ENCODE measurements around the gene CIPC.
A peak's percentile ranks its signal among the peaks of the same experiment; 100 is the strongest.

The CIPC gene
- 6.3 to 72.0 (median 49.4) reads per million in 18 experiments for total RNA-seq

- peak; percentile 100 for DNase-seq
Observed at GRCh38 chr14:77097700-77098528, at the start of gene CIPC. CIPC (plus strand) TSS chr14:77098258; CDS start chr14:77105709, 7,451 bp downstream.

GRCh38 chr14:77051116-77051515 is 46.9 kb upstream of the CIPC start:
- peak; percentile 84 to 95 for DNase-seq

GRCh38 chr14:77052281-77053044 is 45.6 kb upstream of the CIPC start:
- DNase-seq: no peak

DNA sequence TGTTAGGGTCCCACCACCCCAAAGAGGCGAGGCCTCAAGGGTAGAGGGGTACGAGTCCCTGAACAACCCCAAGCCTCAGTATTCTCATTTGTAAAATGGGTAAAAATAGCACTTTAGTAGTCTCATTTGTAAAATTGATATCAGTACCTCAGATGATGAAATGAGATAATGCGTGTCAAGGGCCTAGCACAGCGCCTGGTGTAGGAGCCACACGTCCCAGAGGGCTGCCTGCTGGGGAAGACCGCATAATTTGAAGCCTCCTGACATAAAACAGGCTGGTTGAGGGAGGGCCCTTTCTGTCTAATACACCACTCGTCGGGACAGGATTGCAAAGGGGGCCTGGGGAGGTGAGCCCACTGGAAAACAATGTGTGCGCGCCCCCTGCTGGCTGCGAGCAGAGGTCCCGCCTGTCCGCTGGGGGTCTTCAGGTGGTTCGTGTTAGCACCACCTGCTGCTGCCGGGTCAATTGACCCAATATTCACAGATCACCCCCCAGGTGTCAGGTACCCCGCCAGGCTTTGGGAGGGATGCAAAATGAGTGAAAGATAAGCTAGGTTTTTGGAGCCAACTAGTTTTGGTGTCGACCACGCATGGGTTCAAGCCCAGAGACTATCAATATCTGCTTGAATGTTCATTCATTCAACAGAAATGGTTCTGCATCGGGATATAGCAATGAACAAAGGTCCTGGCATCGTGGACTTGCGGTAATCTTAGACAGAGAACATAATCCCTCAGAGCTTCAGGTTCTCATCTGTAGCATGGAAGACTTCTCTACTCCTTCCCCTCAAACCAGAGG is 44.8 kb upstream of the CIPC start:
- DNase-seq: no peak

DNA sequence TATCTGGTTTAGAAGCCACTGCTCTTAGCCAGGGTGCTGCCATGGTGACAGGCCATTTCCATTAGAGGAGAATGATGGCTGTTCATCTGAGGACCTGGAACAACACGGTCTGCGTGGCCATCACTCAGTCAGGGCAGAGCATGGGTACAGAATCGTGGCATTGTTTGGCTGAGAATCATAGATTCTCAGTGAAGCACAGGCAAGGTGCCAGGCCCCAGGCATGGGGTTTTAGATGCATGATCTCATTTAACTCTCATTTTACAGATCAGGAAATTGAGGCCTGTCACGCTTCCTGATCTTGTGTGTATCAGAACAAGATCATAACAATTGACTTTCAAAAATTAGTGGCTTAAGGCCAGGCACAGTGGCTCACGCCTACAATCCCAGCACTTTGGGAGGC is 42.8 kb upstream of the CIPC start:
- DNase-seq: no peak

DNA sequence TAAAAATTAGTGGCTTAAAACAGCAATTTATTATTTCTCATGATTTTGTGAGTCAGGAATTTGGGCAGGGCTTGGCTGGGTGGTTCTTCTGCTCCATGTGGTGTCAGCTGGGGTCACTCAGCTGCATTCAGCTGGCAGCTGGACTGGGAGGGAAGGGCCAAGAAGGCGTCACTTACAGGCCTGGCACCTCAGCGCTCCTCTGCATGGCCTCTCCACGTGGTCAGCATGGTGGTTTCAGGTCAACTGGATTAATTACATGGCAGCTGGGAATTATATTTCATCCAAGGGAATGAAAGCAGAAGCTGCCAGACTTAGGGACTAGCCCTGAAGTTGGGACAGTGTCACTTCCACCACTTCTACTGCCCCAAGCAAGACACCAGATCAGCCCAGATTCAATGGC is 42.1 kb upstream of the CIPC start:
- DNase-seq: no peak

DNA sequence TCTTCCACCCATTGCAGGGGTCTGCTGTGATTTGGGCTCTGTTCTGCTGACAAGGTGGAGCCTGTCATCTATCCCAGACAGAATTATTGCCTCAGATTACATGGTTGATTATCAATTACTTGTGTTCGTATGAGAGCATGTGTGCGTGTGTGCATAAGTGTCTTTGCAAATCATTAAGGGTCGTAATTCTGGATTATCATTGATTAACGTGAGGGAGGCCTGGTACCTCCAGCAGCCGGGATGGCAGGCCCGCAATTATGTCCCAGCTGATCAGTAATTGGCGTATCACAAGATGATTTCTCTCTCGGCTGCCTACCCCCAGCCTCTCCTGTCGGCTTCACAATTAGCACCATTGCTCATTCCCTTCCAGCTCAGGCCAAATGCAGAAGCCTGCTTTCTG is 39.9 kb upstream of the CIPC start:
- DNase-seq: no peak

GRCh38 chr14:77058785-77059184 is 39.3 kb upstream of the CIPC start:
- DNase-seq: no peak

GRCh38 chr14:77059276-77059915 is 38.7 kb upstream of the CIPC start:
- peak; percentile 55 to 86 for DNase-seq

DNA sequence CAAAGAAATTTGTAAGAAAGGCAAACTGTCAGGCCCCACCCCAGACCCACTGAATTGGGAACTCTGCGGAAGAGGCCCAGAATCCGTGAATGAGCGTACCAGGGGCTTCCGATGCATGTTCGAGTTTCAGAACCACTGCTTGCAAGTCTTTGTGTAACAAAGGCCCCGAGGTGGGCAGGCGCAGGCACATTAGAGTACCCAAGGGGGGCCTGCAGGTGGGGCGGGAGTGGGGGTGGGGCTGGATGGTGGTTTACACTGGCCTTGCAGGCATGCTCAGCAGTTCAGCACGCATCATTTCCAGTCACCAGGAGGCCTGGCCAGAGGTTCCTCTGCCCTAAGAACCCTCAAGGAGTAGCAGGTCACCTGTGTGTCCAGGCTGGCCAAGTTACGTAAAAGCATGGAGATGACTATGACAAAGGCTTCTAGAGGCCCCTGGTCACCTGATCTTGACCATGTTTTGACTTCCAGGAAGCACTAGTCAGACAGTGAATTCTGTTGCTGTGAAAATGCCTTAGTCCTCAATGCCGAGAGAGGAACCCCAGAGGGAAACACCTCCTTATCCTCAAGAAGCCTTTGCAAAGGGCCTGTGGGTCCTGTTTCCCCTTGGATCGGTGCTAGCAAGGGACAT is 36.3 kb upstream of the CIPC start:
- peak; percentile 22 to 59 for DNase-seq

- DNase-seq: no peak
Observed at GRCh38 chr14:77062261-77062660, 35.8 kb upstream of the CIPC start.

DNA sequence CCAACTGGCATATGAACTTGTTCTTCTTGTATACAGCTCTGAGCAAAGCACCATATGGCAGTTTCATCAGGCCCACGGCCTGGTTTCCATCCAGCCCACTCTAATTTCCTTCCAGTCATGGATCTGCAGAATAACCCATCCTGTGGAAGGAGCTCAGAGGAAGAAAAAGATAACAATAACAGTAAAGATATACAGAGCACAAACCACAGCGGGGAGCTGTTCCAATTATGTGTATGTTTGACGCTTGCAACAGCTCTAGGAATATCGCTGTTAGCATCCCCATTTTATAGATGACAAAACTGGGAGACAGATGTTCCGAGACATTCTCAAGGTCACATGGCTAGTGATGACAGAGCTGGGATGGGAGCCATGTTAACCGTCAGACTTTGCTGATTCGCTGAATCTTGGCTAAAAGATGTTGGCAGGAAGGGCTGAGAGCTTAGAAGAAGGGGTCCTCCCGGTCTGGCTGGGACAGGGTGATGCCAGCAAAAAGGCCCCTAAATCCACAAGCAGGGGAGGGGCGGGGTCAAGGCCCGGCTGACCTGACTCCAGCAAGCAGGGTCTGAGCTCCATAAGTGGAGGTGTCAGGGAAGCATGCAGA is 34.4 kb upstream of the CIPC start:
- DNase-seq: peak in 1 of 2 donors; percentile 36

DNA sequence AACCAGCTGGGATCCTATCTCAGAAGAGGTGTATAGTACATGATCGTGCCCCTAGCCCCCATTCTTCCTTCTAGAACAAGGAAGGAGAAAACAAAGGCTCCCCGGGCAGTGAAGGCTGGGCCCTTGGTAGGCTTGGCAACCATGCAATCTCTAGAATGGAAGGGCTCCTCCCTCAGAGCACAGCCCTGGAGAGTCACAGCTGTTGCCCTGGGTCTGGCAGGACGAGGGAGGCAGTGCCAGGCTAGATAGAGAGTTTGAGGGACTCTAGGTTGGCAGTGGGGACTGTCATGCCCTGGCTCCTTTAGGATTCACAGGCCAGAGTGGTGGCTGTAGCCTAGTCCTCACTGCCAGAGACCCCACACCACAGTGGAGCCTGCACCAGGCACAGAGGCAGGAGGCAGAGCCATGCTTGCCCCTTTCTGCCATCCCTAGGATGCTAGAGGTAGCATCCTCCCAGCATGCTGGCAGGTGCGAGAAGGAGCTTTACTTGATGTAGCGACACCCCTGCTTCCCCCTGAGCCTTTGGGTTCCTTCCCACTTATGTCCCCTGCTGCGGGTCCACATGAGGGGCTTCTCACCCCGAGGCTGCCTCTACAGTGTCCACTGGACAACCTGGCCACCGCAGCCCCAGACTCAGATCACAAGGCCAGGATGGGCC is 33.4 kb upstream of the CIPC start:
- DNase-seq: no peak

DNA sequence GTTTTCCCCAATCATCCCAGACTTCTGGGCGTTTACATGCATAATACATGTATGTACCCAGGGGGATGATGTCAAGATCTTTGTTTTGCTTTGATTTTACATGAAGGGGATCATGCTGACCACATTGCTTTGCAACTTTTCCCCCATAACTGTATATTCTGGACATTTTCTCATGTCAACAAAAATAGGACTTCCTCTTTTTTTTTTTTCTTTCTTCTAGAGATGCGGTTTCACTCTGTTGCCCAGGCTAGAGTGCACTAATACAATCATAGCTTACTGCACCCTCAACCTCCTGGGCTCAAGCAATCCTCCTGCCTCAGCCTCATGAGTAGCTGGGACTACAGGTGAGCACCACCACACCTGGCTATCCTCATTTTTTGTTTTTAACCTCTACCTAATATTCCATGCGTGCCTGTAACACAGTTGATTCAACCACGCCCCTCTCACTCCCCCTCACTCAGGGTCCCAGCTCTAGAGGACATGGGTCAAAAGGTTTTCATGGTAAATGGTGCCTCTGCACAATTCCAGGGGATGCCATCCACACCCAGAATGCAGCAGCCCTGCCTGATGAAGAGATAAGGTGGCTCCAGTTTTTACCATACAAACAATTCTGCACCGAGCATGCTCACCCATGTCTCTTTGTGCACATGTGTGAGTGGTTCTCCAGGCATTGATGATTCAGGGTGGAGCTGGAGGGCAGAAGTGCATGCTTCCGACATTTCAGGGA is 32.0 kb upstream of the CIPC start:
- peak; percentile 31 to 41 for DNase-seq

DNA sequence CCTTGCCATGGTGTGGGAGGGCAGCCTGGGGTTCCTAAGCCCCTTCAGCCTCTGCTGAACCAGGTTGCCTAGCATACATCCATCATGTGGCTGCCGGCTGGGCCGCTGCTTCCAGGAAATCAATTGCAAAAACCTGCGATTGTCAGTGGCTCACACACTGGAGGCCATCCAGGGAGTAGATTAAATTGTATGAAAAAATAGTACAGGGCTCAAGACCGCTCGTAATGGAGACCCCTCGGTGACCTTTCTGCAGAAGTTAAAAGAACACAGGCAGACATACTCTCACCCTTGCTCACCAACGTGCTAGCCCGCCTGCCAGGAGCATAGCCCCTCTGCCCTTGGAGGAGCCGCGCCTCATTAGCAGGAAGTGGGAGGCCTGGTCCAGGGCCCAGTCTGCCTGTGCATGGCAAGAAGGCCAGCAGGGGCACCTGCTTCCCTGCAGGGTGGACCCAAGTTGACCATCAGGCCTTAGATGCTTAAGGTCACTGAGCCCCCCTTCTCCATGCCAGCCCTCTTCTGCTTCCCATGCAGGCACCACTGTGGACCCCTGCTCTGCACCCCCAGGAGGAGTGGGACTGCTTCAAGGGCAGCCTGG is 31.4 kb upstream of the CIPC start:
- DNase-seq: no peak

DNA sequence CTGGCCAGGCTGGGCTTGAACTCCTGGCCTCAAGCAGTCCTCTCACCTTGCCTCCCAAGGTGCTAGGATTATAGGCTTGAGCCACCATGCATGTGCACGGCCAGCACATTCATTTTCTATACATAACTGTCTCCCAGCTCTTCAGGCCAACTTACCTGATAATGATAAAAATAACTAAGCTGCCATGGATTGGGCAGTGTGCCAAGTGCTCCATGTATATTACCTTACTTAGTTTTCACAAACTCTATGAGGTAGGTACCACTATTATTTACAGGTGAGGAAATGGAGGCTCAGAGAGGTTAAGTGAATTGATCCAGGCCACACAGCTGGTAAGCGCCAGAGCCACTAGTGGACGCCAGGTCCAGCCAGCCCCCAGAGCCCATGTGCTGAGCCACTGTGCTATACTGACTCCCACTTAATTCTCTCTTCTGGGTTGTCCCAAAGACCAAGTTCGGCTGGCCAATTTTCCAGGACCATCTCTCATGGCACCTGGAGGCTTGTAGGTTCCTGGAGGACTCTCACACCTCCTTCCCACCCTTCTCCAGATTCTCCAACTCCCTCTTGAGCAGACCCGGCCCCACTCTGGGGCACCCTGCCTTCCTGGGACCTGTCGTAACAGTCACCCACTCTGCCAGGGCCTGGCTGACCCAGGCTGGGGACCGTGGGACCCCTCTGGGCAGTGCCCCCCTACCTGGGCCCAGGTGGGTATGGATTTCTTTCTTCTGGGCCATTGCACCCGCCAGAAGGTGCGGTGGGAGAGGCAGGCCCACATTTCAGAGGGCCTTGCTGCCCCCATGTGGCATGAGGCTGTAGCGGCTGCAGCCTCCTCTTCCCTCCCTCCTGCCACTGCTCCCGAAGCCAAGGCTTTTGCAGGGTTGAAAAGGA is 30.2 kb upstream of the CIPC start:
- peak; percentile 48 to 63 for DNase-seq

DNA sequence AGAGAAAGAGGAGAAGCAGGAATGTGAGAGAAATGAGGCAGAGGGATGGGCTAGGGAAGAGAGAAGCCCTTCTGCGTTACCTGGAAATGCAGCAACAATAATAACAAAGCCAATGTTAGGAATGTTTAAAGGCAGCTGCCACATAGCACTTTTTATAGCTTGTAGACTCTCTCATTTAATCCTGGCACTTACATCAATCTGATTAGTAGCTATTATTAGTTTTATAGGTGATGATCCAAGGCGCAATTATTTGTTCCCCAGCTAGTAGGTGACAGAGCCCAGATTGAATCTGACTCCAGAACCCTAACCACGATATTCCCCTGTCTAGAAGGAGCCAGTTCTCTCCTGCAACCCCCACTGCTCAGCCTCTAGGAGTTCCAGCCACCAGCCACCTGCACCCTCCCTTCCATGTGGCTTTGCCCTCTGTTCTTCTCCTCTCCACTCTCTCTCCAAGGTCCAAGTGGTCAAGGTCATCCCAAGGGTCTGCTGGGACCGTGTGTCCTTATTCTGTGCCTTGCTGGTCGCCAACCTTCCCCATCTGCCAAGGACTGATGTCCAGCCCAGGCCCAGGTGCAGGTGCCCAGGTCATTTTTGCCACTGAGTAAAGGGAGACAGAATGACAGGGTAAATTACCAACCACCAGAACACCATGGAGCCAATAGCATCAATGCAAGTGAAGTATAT is 29.4 kb upstream of the CIPC start:
- DNase-seq: no peak

DNA sequence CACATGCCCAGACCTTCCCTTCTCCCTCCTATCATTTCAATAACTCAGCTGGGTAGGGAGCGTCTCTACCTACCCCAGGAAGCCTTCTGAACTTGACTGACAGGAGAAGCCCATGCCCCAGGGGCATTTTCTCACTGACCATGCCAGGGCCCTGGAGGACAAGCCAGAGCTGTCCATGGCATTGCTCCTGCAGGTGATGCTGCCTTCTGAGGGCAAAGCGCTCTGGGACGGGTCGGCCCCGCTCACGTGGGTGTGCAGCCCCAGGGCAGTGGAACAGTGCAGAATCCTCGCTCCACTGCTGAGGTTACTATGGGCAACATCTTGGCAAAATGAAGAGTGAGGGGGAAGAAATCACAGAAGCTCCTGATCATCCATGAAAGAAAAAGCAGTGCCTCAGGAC is 28.5 kb upstream of the CIPC start:
- no peak for DNase-seq
